Tibial nerve (tissue), 4 donors: ENCODE data around the gene ENTPD1.

Experiments used
- CTCF ChIP-seq, 5 experiments: fragments of 200-600 bp in 3 of 5; fragments of 450-650 bp in 2 of 5; sonication (generic) in 3 of 5; IDR thresholded peaks; one replicate each; pipeline ENCODE4 v1.5.1; 2016 to 2019; ENCODE audit warnings: antibody characterized with exemption in 5 of 5, mild to moderate bottlenecking in 3 of 5, moderate library complexity in 2 of 5
- EP300 ChIP-seq, 2 donors: sonication (generic); formaldehyde crosslinking; IDR thresholded peaks; one replicate each; pipeline ENCODE4 v1.6.1; 2017; ENCODE audit warnings: antibody characterized with exemption in 2 of 2, mild to moderate bottlenecking in 1 of 2
- POLR2A ChIP-seq, 2 donors: fragments of 450-650 bp; IDR thresholded peaks; one replicate each; pipeline ENCODE4 v1.6.1; 2017; ENCODE audit warnings: antibody characterized with exemption in 2 of 2, mild to moderate bottlenecking in 2 of 2, moderate library complexity in 2 of 2

DNA sequence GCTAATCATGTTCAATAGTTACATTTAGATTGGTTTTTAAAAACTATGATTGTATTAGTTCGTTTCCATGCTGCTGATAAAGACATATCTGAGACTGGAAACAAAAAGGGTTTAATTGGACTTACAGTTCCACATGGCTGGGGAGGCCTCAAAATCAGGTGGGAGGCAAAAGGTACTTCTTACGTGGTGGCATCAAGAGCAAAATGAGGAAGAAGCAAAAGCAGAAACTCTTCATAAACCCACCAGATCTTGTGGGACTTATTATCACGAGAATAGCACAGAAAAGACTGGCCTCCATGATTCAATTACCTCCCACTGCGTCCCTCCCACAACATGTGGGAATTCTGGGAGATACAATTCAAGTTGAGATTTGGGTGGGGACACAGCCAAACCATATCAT is 117.7 kb downstream of the ENTPD1 start:
- TF ChIP-seq CTCF (IDR thresholded peaks at IDR 0.05), result no peak
- TF ChIP-seq EP300 (IDR thresholded peaks at IDR 0.05), result no peak
- no peak for TF ChIP-seq POLR2A (IDR thresholded peaks at IDR 0.05)
